ENCODE data around the gene PSMD13.
"Not testable (repeated sequence)": the region's sequence is repeated elsewhere in the genome, so short reads cannot be mapped to it uniquely, and the experiment has no call there.

PSMD13 gene

GRCh38 chr11:278001-278951 lies 41.5 kb downstream of the PSMD13 start, which contains the start of gene NLRP6:
NLRP6 (plus strand) TSS chr11:278407; CDS start chr11:278570, 163 bp downstream.
- no peak for DNase-seq

GRCh38 chr11:279040-279965 lies 42.5 kb downstream of the PSMD13 start:
- DNase-seq = no peak

GRCh38 chr11:279966-280705 lies 43.4 kb downstream of the PSMD13 start:
- DNase-seq = no peak

GRCh38 chr11:280706-281485 lies 44.1 kb downstream of the PSMD13 start:
- no peak for DNase-seq

- no peak for DNase-seq
Observed at GRCh38 chr11:281486-282161, 44.8 kb downstream of the PSMD13 start.

- DNase-seq = no peak
Observed at GRCh38 chr11:282171-282570, 45.4 kb downstream of the PSMD13 start.

GRCh38 chr11:282630-283360 lies 46.0 kb downstream of the PSMD13 start:
- DNase-seq = no peak

GRCh38 chr11:283405-284104 lies 46.8 kb downstream of the PSMD13 start:
- DNase-seq = no peak

- no peak for DNase-seq
Observed at GRCh38 chr11:284105-285020, 47.6 kb downstream of the PSMD13 start.

- DNase-seq = no peak
Observed at GRCh38 chr11:285021-285893, 48.5 kb downstream of the PSMD13 start.

- DNase-seq = no peak
Observed at GRCh38 chr11:285894-286220, 49.1 kb downstream of the PSMD13 start.

- DNase-seq = not testable (repeated sequence)
Observed at GRCh38 chr11:286977-287820, 50.4 kb downstream of the PSMD13 start.

GRCh38 chr11:287821-288477 lies 51.2 kb downstream of the PSMD13 start:
- no peak for DNase-seq

GRCh38 chr11:288478-289397 lies 52.0 kb downstream of the PSMD13 start, which contains the start of gene PGGHG:
PGGHG (plus strand) TSS chr11:289126; CDS start chr11:289817, 691 bp downstream.
- DNase-seq = peak; percentile 54

- DNase-seq = no peak
Observed at GRCh38 chr11:289398-289711, 52.6 kb downstream of the PSMD13 start.
